Right forelimb (tissue), 1 donor: ENCODE data around the gene CA11.
"Not testable (repeated sequence)": the region's sequence is repeated elsewhere in the genome, so short reads cannot be mapped to it uniquely, and the experiment has no call there.

Source experiments
- DNase-seq: peaks from one replicate; pipeline ENCODE4 v3.0.0-alpha.2; 2018

CA11 gene

GRCh38 chr19:48646001-48646721 is at the start of gene CA11:
Gene CA11, minus strand, starts transcription at chr19:48646187. Its CDS starts 555 bp downstream, at chr19:48645632.
- DNase-seq: peak; percentile 94

GRCh38 chr19:48693629-48694028 is 47.6 kb upstream of the CA11 start:
- DNase-seq: not testable (repeated sequence)

GRCh38 chr19:48689449-48689848 is 43.5 kb upstream of the CA11 start:
- DNase-seq: no peak

GRCh38 chr19:48687776-48688175 is 41.8 kb upstream of the CA11 start:
- DNase-seq: no peak

- not testable (repeated sequence) for DNase-seq
Measured at GRCh38 chr19:48686637-48687036, 40.6 kb upstream of the CA11 start.

- no peak for DNase-seq
Measured at GRCh38 chr19:48686088-48686487, 40.1 kb upstream of the CA11 start.

- DNase-seq: no peak
Measured at GRCh38 chr19:48685583-48685982, 39.6 kb upstream of the CA11 start.

GRCh38 chr19:48683349-48683748 is 37.4 kb upstream of the CA11 start:
- no peak for DNase-seq

- no peak for DNase-seq
Measured at GRCh38 chr19:48681127-48681470, 35.1 kb upstream of the CA11 start.

- DNase-seq: no peak
Measured at GRCh38 chr19:48680436-48681126, 34.6 kb upstream of the CA11 start.

- DNase-seq: not testable (repeated sequence)
Measured at GRCh38 chr19:48680006-48680405, 34.0 kb upstream of the CA11 start.

- no peak for DNase-seq
Measured at GRCh38 chr19:48678201-48678600, 32.2 kb upstream of the CA11 start.

GRCh38 chr19:48676887-48677286 is 30.9 kb upstream of the CA11 start:
- no peak for DNase-seq

- no peak for DNase-seq
Measured at GRCh38 chr19:48676487-48676886, 30.5 kb upstream of the CA11 start.

- peak; percentile 89 for DNase-seq
Measured at GRCh38 chr19:48674921-48675824, 29.2 kb upstream of the CA11 start.

- no peak for DNase-seq
Measured at GRCh38 chr19:48674216-48674809, 28.3 kb upstream of the CA11 start.

- no peak for DNase-seq
Measured at GRCh38 chr19:48673436-48674100, 27.6 kb upstream of the CA11 start.

- DNase-seq: no peak
Measured at GRCh38 chr19:48672994-48673393, 27.0 kb upstream of the CA11 start, which contains the start of gene NTN5. Gene NTN5, minus strand, starts transcription at chr19:48673017. Its CDS starts 2,031 bp downstream, at chr19:48670986.

GRCh38 chr19:48671446-48671995 is 25.5 kb upstream of the CA11 start:
- no peak for DNase-seq

- no peak for DNase-seq
Measured at GRCh38 chr19:48670699-48671445, 24.9 kb upstream of the CA11 start.
